ENCODE data around the gene CACNA1A.

The CACNA1A gene

DNA sequence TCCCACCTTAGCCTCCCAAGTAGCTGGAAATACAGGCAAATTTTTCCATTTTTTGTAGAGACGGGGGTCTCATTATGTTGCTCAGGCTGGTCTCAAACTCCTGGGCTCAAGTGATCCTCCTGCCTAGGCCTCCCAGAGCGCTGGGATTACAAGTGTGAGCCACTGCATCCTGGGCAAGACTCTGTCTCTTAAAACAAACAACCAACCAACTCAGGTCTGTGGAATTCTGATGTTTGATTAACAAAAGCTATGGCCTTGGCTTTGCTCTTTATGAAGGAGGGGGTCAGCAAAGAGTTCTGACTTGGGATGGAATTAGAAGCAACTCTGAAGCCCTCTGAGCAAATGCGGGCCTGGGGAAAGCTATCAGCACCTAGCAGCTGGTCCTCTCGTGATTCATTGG lies 238.4 kb downstream of the CACNA1A start:
- no peaks in the 10 kb centered on the region for H3F3A ChIP-seq (ENCODE audit: insufficient read depth, low read length)
- no peaks in the 10 kb centered on the region for H3K4me1 ChIP-seq (ENCODE audit: low read length)
- no peak for DNase-seq
- H3K9me2 ChIP-seq (replicated peaks; ENCODE audit: insufficient read depth, low read length): no peaks in the 10 kb centered on the region
- no peaks in the 10 kb centered on the region for H3K36me3 ChIP-seq (replicated peaks; ENCODE audit: insufficient read depth, low read length)
- no peak overlapping the region for H2AFZ ChIP-seq (ENCODE audit: low read length)
- no peak overlapping the region for H3K4me2 ChIP-seq (ENCODE audit: low read depth, low read length)
- no peak overlapping the region for H3K9ac ChIP-seq (ENCODE audit: low read length)
- H3K9me3 ChIP-seq (replicated peaks; ENCODE audit: insufficient read depth, low read length): no peaks in the 10 kb centered on the region
- TF ChIP-seq EZH2 (optimal IDR thresholded peaks at IDR 0.05; ENCODE audit: low read depth, low read length) (no peak), EZH2phosphoT487 (IDR thresholded peaks at IDR 0.05; ENCODE audit: low read length) (no peak)
- TF ChIP-seq, protein P1, sequence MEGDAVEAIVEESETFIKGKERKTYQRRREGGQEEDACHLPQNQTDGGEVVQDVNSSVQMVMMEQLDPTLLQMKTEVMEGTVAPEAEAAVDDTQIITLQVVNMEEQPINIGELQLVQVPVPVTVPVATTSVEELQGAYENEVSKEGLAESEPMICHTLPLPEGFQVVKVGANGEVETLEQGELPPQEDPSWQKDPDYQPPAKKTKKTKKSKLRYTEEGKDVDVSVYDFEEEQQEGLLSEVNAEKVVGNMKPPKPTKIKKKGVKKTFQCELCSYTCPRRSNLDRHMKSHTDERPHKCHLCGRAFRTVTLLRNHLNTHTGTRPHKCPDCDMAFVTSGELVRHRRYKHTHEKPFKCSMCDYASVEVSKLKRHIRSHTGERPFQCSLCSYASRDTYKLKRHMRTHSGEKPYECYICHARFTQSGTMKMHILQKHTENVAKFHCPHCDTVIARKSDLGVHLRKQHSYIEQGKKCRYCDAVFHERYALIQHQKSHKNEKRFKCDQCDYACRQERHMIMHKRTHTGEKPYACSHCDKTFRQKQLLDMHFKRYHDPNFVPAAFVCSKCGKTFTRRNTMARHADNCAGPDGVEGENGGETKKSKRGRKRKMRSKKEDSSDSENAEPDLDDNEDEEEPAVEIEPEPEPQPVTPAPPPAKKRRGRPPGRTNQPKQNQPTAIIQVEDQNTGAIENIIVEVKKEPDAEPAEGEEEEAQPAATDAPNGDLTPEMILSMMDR (IDR thresholded peaks at IDR 0.05; ENCODE audit: low read length): no peak
- peaks cover 81% of the 10 kb centered on the region for H3K27me3 ChIP-seq (replicated peaks; ENCODE audit: insufficient read depth, low read length)
- no peak overlapping the region for H3K27ac ChIP-seq (ENCODE audit: low read length)
- H4K20me1 ChIP-seq (ENCODE audit: insufficient read depth, low read length): no peaks in the 10 kb centered on the region
- no peaks in the 10 kb centered on the region for H3K79me2 ChIP-seq (ENCODE audit: low read length)
- H3K4me3 ChIP-seq (ENCODE audit: low read length): no peak overlapping the region

DNA sequence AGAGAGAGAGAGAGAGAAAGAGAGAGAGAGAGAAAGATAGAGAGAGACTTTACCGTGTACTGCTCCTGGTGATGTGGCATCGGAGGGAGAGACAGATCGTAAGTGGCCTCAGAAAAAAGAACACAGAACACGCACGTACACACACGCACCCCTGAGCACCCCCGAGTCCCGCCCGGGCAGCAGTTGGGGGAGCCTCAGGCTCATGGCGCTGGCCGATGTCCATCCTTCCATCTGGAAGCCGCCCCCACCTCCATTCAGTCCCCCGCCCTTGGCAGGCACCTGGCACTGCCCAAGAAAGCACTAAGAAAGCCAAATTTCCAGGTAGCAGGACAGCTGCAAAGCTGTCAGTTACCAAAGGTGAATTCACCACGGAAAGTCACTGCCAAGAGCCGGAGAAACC lies 239.1 kb downstream of the CACNA1A start:
- no peak overlapping the region for H2AFZ ChIP-seq (ENCODE audit: low read length)
- no peak overlapping the region for H3K27ac ChIP-seq (ENCODE audit: low read length)
- no peak overlapping the region for H3K9ac ChIP-seq (ENCODE audit: low read length)
- H3K4me1 ChIP-seq (ENCODE audit: low read length): no peaks in the 10 kb centered on the region
- DNase-seq: no peak
- H3K4me3 ChIP-seq (ENCODE audit: low read length): no peak overlapping the region
- H3K4me2 ChIP-seq (ENCODE audit: low read depth, low read length): no peak overlapping the region
- no peaks in the 10 kb centered on the region for H3K9me3 ChIP-seq (replicated peaks; ENCODE audit: insufficient read depth, low read length)
- H3F3A ChIP-seq (ENCODE audit: insufficient read depth, low read length): no peaks in the 10 kb centered on the region
- H3K79me2 ChIP-seq (ENCODE audit: low read length): no peaks in the 10 kb centered on the region
- peaks cover 73% of the 10 kb centered on the region for H3K27me3 ChIP-seq (replicated peaks; ENCODE audit: insufficient read depth, low read length)
- no peaks in the 10 kb centered on the region for H4K20me1 ChIP-seq (ENCODE audit: insufficient read depth, low read length)
- H3K36me3 ChIP-seq (replicated peaks; ENCODE audit: insufficient read depth, low read length): no peaks in the 10 kb centered on the region
- TF ChIP-seq EZH2 (optimal IDR thresholded peaks at IDR 0.05; ENCODE audit: low read depth, low read length): no peak
- TF ChIP-seq, protein P1 (IDR thresholded peaks at IDR 0.05; ENCODE audit: low read length): no peak
- TF ChIP-seq EZH2phosphoT487 (IDR thresholded peaks at IDR 0.05; ENCODE audit: low read length): no peak
- H3K9me2 ChIP-seq (replicated peaks; ENCODE audit: insufficient read depth, low read length): no peaks in the 10 kb centered on the region

DNA sequence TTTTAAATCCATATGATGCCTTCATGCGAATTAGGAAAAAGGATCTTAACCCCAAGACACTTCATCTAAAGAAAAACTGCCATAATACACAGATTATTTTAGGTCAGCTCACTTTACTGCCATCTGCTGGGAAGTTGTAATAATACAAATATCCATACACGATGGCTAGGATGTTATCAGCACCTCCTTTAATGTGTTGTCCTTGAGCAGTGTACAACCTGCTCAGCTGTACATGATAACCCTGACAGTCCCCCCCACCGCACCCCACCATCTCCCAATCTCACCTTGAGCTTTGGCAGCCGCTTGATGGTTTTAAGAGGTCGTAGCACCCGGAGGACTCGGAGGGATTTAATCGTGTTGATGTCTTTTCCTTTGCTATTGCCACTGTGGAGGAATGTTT lies 243.8 kb downstream of the CACNA1A start:
- Histone ChIP-seq H3K36me3 (replicated peaks; ENCODE audit: insufficient read depth, low read length) (no peaks in the 10 kb centered on the region), H3K9ac (ENCODE audit: low read length) (no peak overlapping the region), H2AFZ (ENCODE audit: low read length) (no peak overlapping the region), H3K4me2 (ENCODE audit: low read depth, low read length) (no peak overlapping the region), H3F3A (ENCODE audit: insufficient read depth, low read length) (no peaks in the 10 kb centered on the region), H3K9me3 (replicated peaks; ENCODE audit: insufficient read depth, low read length) (no peaks in the 10 kb centered on the region), H3K4me1 (ENCODE audit: low read length) (0 out of 2 replicates have a peak, but pooled peaks cover 11% of the 10 kb centered on the region), H4K20me1 (ENCODE audit: insufficient read depth, low read length) (no peaks in the 10 kb centered on the region), H3K27ac (ENCODE audit: low read length) (no peak overlapping the region), H3K9me2 (replicated peaks; ENCODE audit: insufficient read depth, low read length) (no peaks in the 10 kb centered on the region), H3K79me2 (ENCODE audit: low read length) (no peaks in the 10 kb centered on the region), H3K4me3 (ENCODE audit: low read length) (no peak overlapping the region), H3K27me3 (replicated peaks; ENCODE audit: insufficient read depth, low read length) (peaks cover 66% of the 10 kb centered on the region)
- peak; percentile 50 for DNase-seq
- TF ChIP-seq EZH2phosphoT487 (IDR thresholded peaks at IDR 0.05; ENCODE audit: low read length) (no peak), EZH2 (optimal IDR thresholded peaks at IDR 0.05; ENCODE audit: low read depth, low read length) (no peak)
- TF ChIP-seq, protein P1 (IDR thresholded peaks at IDR 0.05; ENCODE audit: low read length): peak; percentile 55

All from MM.1S (cell line).